ENCODE results near the gene RNASE7.

The RNASE7 gene

GRCh38 chr14:21017528-21018245 lies 24.5 kb upstream of the RNASE7 start:
- Mint-ChIP-seq H3K9me3 (no peaks in the 10 kb centered on the region), H3K36me3 (no peaks in the 10 kb centered on the region), H3K27me3 (peaks cover 24% of the 10 kb centered on the region), H3K27ac (no peak overlapping the region), H3K4me1 (peaks cover 9% of the 10 kb centered on the region), H3K4me3 (no peak overlapping the region)
- no peak for ATAC-seq

- peaks cover 22% of the 10 kb centered on the region for H3K27me3 Mint-ChIP-seq
- peaks cover 14% of the 10 kb centered on the region for H3K4me1 Mint-ChIP-seq
- no peak overlapping the region for H3K27ac Mint-ChIP-seq
- no peak for ATAC-seq
- no peak overlapping the region for H3K4me3 Mint-ChIP-seq
- no peaks in the 10 kb centered on the region for H3K36me3 Mint-ChIP-seq
- H3K9me3 Mint-ChIP-seq, result no peaks in the 10 kb centered on the region
Measured at GRCh38 chr14:21018286-21018685, 23.9 kb upstream of the RNASE7 start.

GRCh38 chr14:21018781-21019180 lies 23.4 kb upstream of the RNASE7 start:
- H3K36me3 Mint-ChIP-seq, result no peaks in the 10 kb centered on the region
- H3K9me3 Mint-ChIP-seq, result no peaks in the 10 kb centered on the region
- H3K4me1 Mint-ChIP-seq, result peaks cover 14% of the 10 kb centered on the region
- no peak overlapping the region for H3K4me3 Mint-ChIP-seq
- no peak overlapping the region for H3K27ac Mint-ChIP-seq
- peaks cover 18% of the 10 kb centered on the region for H3K27me3 Mint-ChIP-seq
- ATAC-seq, result no peak

- Mint-ChIP-seq H3K4me1 (peaks cover 19% of the 10 kb centered on the region), H3K36me3 (no peaks in the 10 kb centered on the region), H3K27ac (no peak overlapping the region), H3K27me3 (peaks cover 12% of the 10 kb centered on the region), H3K9me3 (no peaks in the 10 kb centered on the region), H3K4me3 (no peak overlapping the region)
- no peak for ATAC-seq
Measured at GRCh38 chr14:21019366-21019765, 22.8 kb upstream of the RNASE7 start.

GRCh38 chr14:21020977-21021545 lies 21.1 kb upstream of the RNASE7 start:
- no peak overlapping the region for H3K4me3 Mint-ChIP-seq
- H3K4me1 Mint-ChIP-seq, result peaks cover 16% of the 10 kb centered on the region
- no peaks in the 10 kb centered on the region for H3K9me3 Mint-ChIP-seq
- peaks cover 11% of the 10 kb centered on the region for H3K27me3 Mint-ChIP-seq
- H3K27ac Mint-ChIP-seq, result no peak overlapping the region
- no peaks in the 10 kb centered on the region for H3K36me3 Mint-ChIP-seq
- ATAC-seq, result no peak

- ATAC-seq, result no peak
- H3K27me3 Mint-ChIP-seq, result peaks cover 11% of the 10 kb centered on the region
- H3K9me3 Mint-ChIP-seq, result no peaks in the 10 kb centered on the region
- peaks cover 16% of the 10 kb centered on the region for H3K4me1 Mint-ChIP-seq
- H3K4me3 Mint-ChIP-seq, result no peak overlapping the region
- H3K27ac Mint-ChIP-seq, result no peak overlapping the region
- H3K36me3 Mint-ChIP-seq, result no peaks in the 10 kb centered on the region
Measured at GRCh38 chr14:21022686-21023085, 19.5 kb upstream of the RNASE7 start.

- no peaks in the 10 kb centered on the region for H3K9me3 Mint-ChIP-seq
- H3K27ac Mint-ChIP-seq, result no peak overlapping the region
Measured at GRCh38 chr14:21023174-21023573, 19.0 kb upstream of the RNASE7 start.

GRCh38 chr14:21023817-21024584 lies 18.2 kb upstream of the RNASE7 start:
- H3K36me3 Mint-ChIP-seq, result no peaks in the 10 kb centered on the region
- H3K9me3 Mint-ChIP-seq, result no peaks in the 10 kb centered on the region
- H3K27me3 Mint-ChIP-seq, result peaks cover 11% of the 10 kb centered on the region
- H3K27ac Mint-ChIP-seq, result peak overlapping the region; percentile 65
- ATAC-seq, result no peak
- peaks cover 16% of the 10 kb centered on the region for H3K4me1 Mint-ChIP-seq
- peak overlapping the region; percentile 81 for H3K4me3 Mint-ChIP-seq

More at GRCh38 chr14:21023174-21023573, 19.0 kb upstream of the RNASE7 start:
- ATAC-seq, result no peak
- H3K36me3 Mint-ChIP-seq, result no peaks in the 10 kb centered on the region
- H3K27me3 Mint-ChIP-seq, result peaks cover 11% of the 10 kb centered on the region
- no peak overlapping the region for H3K4me3 Mint-ChIP-seq
- H3K4me1 Mint-ChIP-seq, result peaks cover 16% of the 10 kb centered on the region

GRCh38 chr14:21024585-21025370 lies 17.4 kb upstream of the RNASE7 start, which contains the start of gene NDRG2:
Gene NDRG2, minus strand, starts transcription at chr14:21025061. Its CDS starts 1,746 bp downstream, at chr14:21023315.
- H3K9me3 Mint-ChIP-seq, result no peaks in the 10 kb centered on the region
- peak within 1 kb of the TSS; percentile 65 for H3K27ac Mint-ChIP-seq
- H3K36me3 Mint-ChIP-seq, result no peaks in the 10 kb centered on the region
- peak; percentile 82 for ATAC-seq
- H3K4me1 Mint-ChIP-seq, result peaks cover 16% of the 10 kb centered on the region
- peaks cover 11% of the 10 kb centered on the region for H3K27me3 Mint-ChIP-seq
- peak within 1 kb of the TSS; percentile 81 for H3K4me3 Mint-ChIP-seq

GRCh38 chr14:21025371-21026273 lies 16.5 kb upstream of the RNASE7 start:
- Mint-ChIP-seq H3K27ac (peak overlapping the region; percentile 65), H3K36me3 (no peaks in the 10 kb centered on the region), H3K4me1 (peaks cover 16% of the 10 kb centered on the region), H3K4me3 (peak overlapping the region; percentile 81), H3K27me3 (peaks cover 11% of the 10 kb centered on the region), H3K9me3 (no peaks in the 10 kb centered on the region)
- ATAC-seq, result no peak

GRCh38 chr14:21026274-21026987 lies 15.7 kb upstream of the RNASE7 start:
- Mint-ChIP-seq H3K36me3 (no peaks in the 10 kb centered on the region), H3K27me3 (peaks cover 13% of the 10 kb centered on the region), H3K4me3 (peak overlapping the region; percentile 44), H3K27ac (no peak overlapping the region), H3K9me3 (no peaks in the 10 kb centered on the region), H3K4me1 (peaks cover 16% of the 10 kb centered on the region)
- ATAC-seq, result no peak

- Mint-ChIP-seq H3K4me1 (peaks cover 16% of the 10 kb centered on the region), H3K9me3 (no peaks in the 10 kb centered on the region), H3K27ac (no peak overlapping the region), H3K36me3 (no peaks in the 10 kb centered on the region), H3K4me3 (no peak overlapping the region), H3K27me3 (peaks cover 16% of the 10 kb centered on the region)
- no peak for ATAC-seq
Measured at GRCh38 chr14:21026988-21027315, 15.2 kb upstream of the RNASE7 start.

GRCh38 chr14:21029917-21030316 lies 12.2 kb upstream of the RNASE7 start, which contains the start of gene TPPP2:
Gene TPPP2, plus strand, starts transcription at chr14:21030217. Its CDS starts 365 bp downstream, at chr14:21030582.
- ATAC-seq, result no peak
- Mint-ChIP-seq H3K36me3 (no peaks in the 10 kb centered on the region), H3K4me3 (no peak within 1 kb of the TSS), H3K9me3 (no peaks in the 10 kb centered on the region), H3K27ac (no peak within 1 kb of the TSS), H3K27me3 (peaks cover 24% of the 10 kb centered on the region), H3K4me1 (no peaks in the 10 kb centered on the region)

GRCh38 chr14:21030531-21030930 lies 11.6 kb upstream of the RNASE7 start:
- no peak overlapping the region for H3K27ac Mint-ChIP-seq
- H3K4me3 Mint-ChIP-seq, result no peak overlapping the region
- peaks cover 24% of the 10 kb centered on the region for H3K27me3 Mint-ChIP-seq
- no peaks in the 10 kb centered on the region for H3K4me1 Mint-ChIP-seq
- H3K36me3 Mint-ChIP-seq, result no peaks in the 10 kb centered on the region
- no peaks in the 10 kb centered on the region for H3K9me3 Mint-ChIP-seq
- ATAC-seq, result no peak
